ENCODE data around the gene ZNF222.

ZNF222 gene

GRCh38 chr19:44076325-44076724 lies 51.1 kb downstream of the ZNF222 start:
- Mint-ChIP-seq H3K36me3 (ENCODE audit: low read depth) (peaks cover 67% of the 10 kb centered on the region), H3K27ac (no peak overlapping the region)

More at GRCh38 chr19:44076325-44076724, 51.1 kb downstream of the ZNF222 start:
- DNase-seq: no peak
- Mint-ChIP-seq H3K27me3 (no peaks in the 10 kb centered on the region), H3K4me1 (ENCODE audit: low read depth) (peaks cover 19% of the 10 kb centered on the region), H3K9me3 (peaks cover 15% of the 10 kb centered on the region), H3K4me3 (no peak overlapping the region)
